Activated naive CD8-positive, alpha-beta T cell treated with anti-CD3 and anti-CD28 coated beads, Interleukin-2, amount 10 ng/mL, durations not matched to agents 7 days and 5 days (primary cell): ENCODE results near the gene ESYT2. TPM values are rescaled to one million over a fixed set of nuclear protein-coding genes. Genes with fewer than 3 reads are reported as not detected.

Experiments
- ATAC-seq: fragments of 150-1000 bp; cut with Tn5 transposase; one replicate; pipeline ENCODE4 v1.10.0; 2021; ENCODE audit warnings: low read depth, moderate library complexity
- POLR2A ChIA-PET: fragments of 350-600 bp; sonication (Branson Sonifier 250); formaldehyde crosslinking; loops from one replicate; lab custom pipeline; 2021; ENCODE audit warnings: antibody characterized with exemption; lab: Charles Lee
- DNase-seq: peaks from one replicate; pipeline ENCODE4 v3.0.0; 2021
- H3K27ac Mint-ChIP-seq: one replicate; pipeline ENCODE4 v1.8.0; 2022; ENCODE audit warnings: mild to moderate bottlenecking, mixed read lengths
- H3K27me3 Mint-ChIP-seq: one replicate; pipeline ENCODE4 v1.8.0; 2022; ENCODE audit warnings: mild to moderate bottlenecking, moderate library complexity, mixed read lengths
- H3K36me3 Mint-ChIP-seq: one replicate; pipeline ENCODE4 v1.8.0; 2021; ENCODE audit warnings: mild to moderate bottlenecking, mixed read lengths
- H3K4me1 Mint-ChIP-seq: one replicate; pipeline ENCODE4 v1.8.0; 2021; ENCODE audit warnings: mixed read lengths
- H3K4me3 Mint-ChIP-seq: one replicate; pipeline ENCODE4 v1.8.0; 2022; ENCODE audit warnings: mild to moderate bottlenecking, moderate library complexity, mixed read lengths
- H3K9me3 Mint-ChIP-seq: one replicate; pipeline ENCODE4 v1.8.0; 2021; ENCODE audit warnings: mixed read lengths
- total RNA-seq, 2 experiments: library from RNA; stranded (reverse); gene quantifications; one replicate each; pipeline ENCODE4 v1.2.3, GENCODE V29; 2021

The ESYT2 gene
- total RNA-seq, 2 experiments from 2014 or later: 93.9 to 94.2 TPM

GRCh38 chr7:158815083-158815799 lies 14.1 kb downstream of the ESYT2 start:
- H3K9me3 Mint-ChIP-seq: no peaks in the 10 kb centered on the region
- H3K27me3 Mint-ChIP-seq: no peaks in the 10 kb centered on the region
- peak overlapping the region; percentile 77 for H3K4me3 Mint-ChIP-seq
- DNase-seq (peak; percentile 39), ATAC-seq (peak; percentile 7)
- peaks cover 12% of the 10 kb centered on the region for H3K36me3 Mint-ChIP-seq
- POLR2A ChIA-PET: interaction anchor here (1.1 to 3.9 kb wide), 5 partner anchors 8 to 41 kb away, joined by 3 to 30 read pairs (median 4); partner anchors contain the start of genes DYNC2I1 and ESYT2
- peak overlapping the region; percentile 95 for H3K27ac Mint-ChIP-seq
- H3K4me1 Mint-ChIP-seq: peaks cover 84% of the 10 kb centered on the region

- H3K27ac Mint-ChIP-seq: peak overlapping the region; percentile 95
- H3K27me3 Mint-ChIP-seq: no peaks in the 10 kb centered on the region
- no peaks in the 10 kb centered on the region for H3K9me3 Mint-ChIP-seq
- peaks cover 18% of the 10 kb centered on the region for H3K36me3 Mint-ChIP-seq
- peak overlapping the region; percentile 77 for H3K4me3 Mint-ChIP-seq
- H3K4me1 Mint-ChIP-seq: peaks cover 87% of the 10 kb centered on the region
- DNase-seq (peak; percentile 61), ATAC-seq (peak; percentile 68)
- POLR2A ChIA-PET: interaction anchor here (0.7 to 3.9 kb wide), 6 partner anchors 9 to 41 kb away, joined by 3 to 30 read pairs (median 4); partner anchors contain the start of genes DYNC2I1 and ESYT2
These were observed 14.7 kb downstream of the ESYT2 start for GRCh38 chr7:158814637-158815036.

GRCh38 chr7:158812684-158813083 lies 16.6 kb downstream of the ESYT2 start:
- Mint-ChIP-seq H3K36me3 (peaks cover 32% of the 10 kb centered on the region), H3K27ac (peak overlapping the region; percentile 91), H3K4me3 (peak overlapping the region; percentile 74), H3K9me3 (no peaks in the 10 kb centered on the region), H3K4me1 (peaks cover 74% of the 10 kb centered on the region), H3K27me3 (no peaks in the 10 kb centered on the region)
- peak; percentile 48 for ATAC-seq
- peak; percentile 65 for DNase-seq
- POLR2A ChIA-PET: interaction anchor here (0.9 to 3.4 kb wide), 10 partner anchors 10 to 108 kb away, joined by 3 to 21 read pairs (median 6); partner anchors contain the start of genes DYNC2I1, ESYT2 and NCAPG2

GRCh38 chr7:158811894-158812293 lies 17.4 kb downstream of the ESYT2 start:
- H3K27me3 Mint-ChIP-seq: no peaks in the 10 kb centered on the region
- DNase-seq (no peak), ATAC-seq (no peak)
- peak overlapping the region; percentile 91 for H3K27ac Mint-ChIP-seq
- POLR2A ChIA-PET: interaction anchor here (0.7 to 3.4 kb wide), 7 partner anchors 12 to 107 kb away, joined by 3 to 21 read pairs (median 8); partner anchors contain the start of genes ESYT2 and NCAPG2
- no peaks in the 10 kb centered on the region for H3K9me3 Mint-ChIP-seq
- H3K4me3 Mint-ChIP-seq: peak overlapping the region; percentile 74
- H3K36me3 Mint-ChIP-seq: peaks cover 38% of the 10 kb centered on the region
- H3K4me1 Mint-ChIP-seq: peaks cover 69% of the 10 kb centered on the region

DNA sequence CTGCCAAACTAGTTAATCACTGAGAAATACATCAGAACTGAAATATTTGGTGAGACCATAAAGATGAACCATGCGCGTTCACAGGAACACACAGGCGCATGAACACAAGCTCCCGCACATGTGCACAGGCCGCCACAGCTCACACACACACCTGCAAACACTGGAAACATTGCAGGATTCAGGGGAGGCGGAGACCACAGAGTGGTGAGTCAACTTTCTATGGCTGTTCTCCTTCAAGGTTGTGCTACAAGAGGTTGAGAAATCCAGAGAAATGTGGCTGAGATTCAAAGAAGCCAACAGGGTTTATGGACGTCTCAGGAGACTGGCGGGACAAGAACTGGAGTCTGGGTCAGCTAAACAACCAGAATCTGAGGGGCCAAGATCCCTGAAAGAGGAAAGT lies 17.8 kb downstream of the ESYT2 start:
- ATAC-seq (peak; percentile 7), DNase-seq (no peak)
- Mint-ChIP-seq H3K9me3 (no peaks in the 10 kb centered on the region), H3K36me3 (peaks cover 40% of the 10 kb centered on the region), H3K4me3 (peak overlapping the region; percentile 74), H3K4me1 (peaks cover 65% of the 10 kb centered on the region), H3K27me3 (no peaks in the 10 kb centered on the region), H3K27ac (peak overlapping the region; percentile 91)
- POLR2A ChIA-PET: interaction anchor here (0.7 to 3.4 kb wide), 7 partner anchors 13 to 107 kb away, joined by 3 to 21 read pairs (median 8); partner anchors contain the start of genes ESYT2 and NCAPG2

GRCh38 chr7:158810846-158811245 lies 18.5 kb downstream of the ESYT2 start:
- ATAC-seq (no peak), DNase-seq (no peak)
- Mint-ChIP-seq H3K27me3 (no peaks in the 10 kb centered on the region), H3K36me3 (peaks cover 43% of the 10 kb centered on the region), H3K9me3 (no peaks in the 10 kb centered on the region), H3K4me3 (peak overlapping the region; percentile 4), H3K27ac (peak overlapping the region; percentile 50), H3K4me1 (peaks cover 59% of the 10 kb centered on the region)
- POLR2A ChIA-PET: interaction anchor here (0.7 to 3.4 kb wide), 4 partner anchors 17 to 61 kb away, joined by 3 to 21 read pairs (median 13); partner anchors contain the start of gene ESYT2

DNA sequence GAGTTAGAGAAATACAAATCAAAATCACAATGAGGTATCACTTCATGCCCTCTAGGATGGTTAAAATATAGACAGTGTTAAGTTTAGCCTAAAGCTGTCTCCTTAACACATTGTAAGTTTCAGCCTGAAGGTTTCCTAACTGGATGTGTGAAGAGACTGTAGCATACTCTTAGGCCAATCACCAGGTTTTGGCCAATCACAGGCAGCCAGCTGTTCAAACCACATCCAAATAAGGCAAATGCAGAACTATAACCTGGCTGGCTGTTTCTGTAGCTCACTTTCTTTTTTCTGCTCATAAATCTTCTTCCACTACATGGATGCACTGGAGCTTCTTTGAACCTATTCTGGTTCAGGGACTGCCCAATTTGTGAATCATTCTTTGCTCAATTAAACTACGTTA lies 19.7 kb downstream of the ESYT2 start:
- DNase-seq (no peak), ATAC-seq (no peak)
- peak overlapping the region; percentile 59 for H3K27ac Mint-ChIP-seq
- peaks cover 51% of the 10 kb centered on the region for H3K36me3 Mint-ChIP-seq
- POLR2A ChIA-PET: interaction anchor here (0.5 to 1.6 kb wide), 5 partner anchors 9 to 105 kb away, joined by 4 to 9 read pairs (median 4); partner anchors contain the start of genes ESYT2 and NCAPG2
- H3K4me3 Mint-ChIP-seq: no peak overlapping the region
- peaks cover 46% of the 10 kb centered on the region for H3K4me1 Mint-ChIP-seq
- no peaks in the 10 kb centered on the region for H3K27me3 Mint-ChIP-seq
- H3K9me3 Mint-ChIP-seq: peaks cover 1% of the 10 kb centered on the region

DNA sequence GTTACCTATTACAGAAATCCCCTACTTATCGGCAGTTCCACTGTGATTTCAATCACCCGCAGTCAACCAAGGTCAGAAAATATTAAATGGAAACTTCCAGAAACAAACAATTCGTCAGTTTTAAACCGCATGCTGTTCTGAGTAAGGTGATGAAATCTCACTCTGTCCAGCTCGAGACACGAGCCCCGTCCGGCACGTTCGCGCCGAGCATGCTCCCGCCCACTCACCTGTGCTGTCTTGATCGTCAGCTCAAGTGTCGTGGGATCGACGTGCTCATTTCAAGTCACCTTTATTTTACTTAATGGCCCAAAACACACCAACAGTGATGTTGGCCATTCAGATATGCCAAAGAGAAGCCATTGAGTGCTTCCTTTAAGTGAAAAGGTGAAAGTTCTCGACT lies 21.2 kb downstream of the ESYT2 start:
- Mint-ChIP-seq H3K27me3 (no peaks in the 10 kb centered on the region), H3K27ac (no peak overlapping the region), H3K9me3 (peaks cover 4% of the 10 kb centered on the region), H3K36me3 (peaks cover 56% of the 10 kb centered on the region), H3K4me3 (no peak overlapping the region), H3K4me1 (peaks cover 41% of the 10 kb centered on the region)
- POLR2A ChIA-PET: no interaction called here
- ATAC-seq (no peak), DNase-seq (no peak)

DNA sequence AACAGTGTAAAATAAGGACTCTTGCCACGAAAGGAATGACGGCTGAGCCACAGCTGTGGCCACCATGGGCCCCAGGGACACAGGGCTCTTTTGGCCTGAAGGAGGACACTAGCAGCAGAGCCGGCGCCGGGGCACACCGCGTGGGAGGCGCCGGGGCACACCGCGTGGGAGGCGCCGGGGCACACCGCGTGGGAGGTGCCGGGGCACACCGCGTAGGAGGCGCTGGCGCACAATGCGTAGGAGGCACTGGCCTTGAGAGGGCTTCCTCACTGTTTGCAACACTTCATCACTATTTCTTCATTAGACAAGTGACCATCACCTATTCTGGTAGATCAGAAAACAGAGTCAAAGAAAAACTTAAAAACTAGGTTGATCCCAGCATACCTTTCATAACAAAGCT lies 23.4 kb downstream of the ESYT2 start:
- Mint-ChIP-seq H3K4me3 (no peak overlapping the region), H3K27me3 (no peaks in the 10 kb centered on the region), H3K27ac (no peak overlapping the region), H3K4me1 (peaks cover 27% of the 10 kb centered on the region), H3K36me3 (peaks cover 60% of the 10 kb centered on the region), H3K9me3 (peaks cover 4% of the 10 kb centered on the region)
- DNase-seq (no peak), ATAC-seq (no peak)
- POLR2A ChIA-PET: interaction anchor here (0.5 kb wide), 1 partner anchor 83 kb away, joined by 3 read pairs; no protein-coding TSS in a partner anchor

DNA sequence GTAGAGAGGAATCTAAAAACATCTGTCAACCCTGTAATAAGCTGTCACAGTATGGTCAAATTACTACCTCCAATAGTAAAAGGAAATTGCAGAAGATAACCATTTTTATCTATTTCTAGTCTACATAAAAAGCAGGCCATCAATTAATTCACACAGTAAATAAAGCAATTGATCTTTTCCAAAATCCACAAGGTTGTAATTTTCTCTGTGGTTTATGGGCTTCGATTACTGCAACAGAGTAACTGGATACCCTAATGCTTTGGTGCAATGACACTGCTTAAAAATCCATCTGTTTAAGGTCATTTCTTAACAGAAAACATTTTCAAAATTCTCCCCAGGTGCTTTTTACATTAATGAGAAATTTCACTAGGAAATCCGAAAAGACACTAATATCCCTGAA lies 23.9 kb downstream of the ESYT2 start:
- POLR2A ChIA-PET: no interaction called here
- no peak for DNase-seq
- ATAC-seq: no peak
- H3K9me3 Mint-ChIP-seq: peaks cover 4% of the 10 kb centered on the region
- H3K36me3 Mint-ChIP-seq: peaks cover 57% of the 10 kb centered on the region
- no peaks in the 10 kb centered on the region for H3K27me3 Mint-ChIP-seq
- no peak overlapping the region for H3K27ac Mint-ChIP-seq
- H3K4me1 Mint-ChIP-seq: peaks cover 22% of the 10 kb centered on the region
- H3K4me3 Mint-ChIP-seq: no peak overlapping the region

- DNase-seq (no peak), ATAC-seq (no peak)
- Mint-ChIP-seq H3K27ac (peak overlapping the region; percentile 30), H3K36me3 (peaks cover 47% of the 10 kb centered on the region), H3K9me3 (peaks cover 4% of the 10 kb centered on the region), H3K4me1 (peaks cover 12% of the 10 kb centered on the region), H3K4me3 (no peak overlapping the region), H3K27me3 (no peaks in the 10 kb centered on the region)
- POLR2A ChIA-PET: no interaction called here
These were observed 25.0 kb downstream of the ESYT2 start for GRCh38 chr7:158804335-158804734.

DNA sequence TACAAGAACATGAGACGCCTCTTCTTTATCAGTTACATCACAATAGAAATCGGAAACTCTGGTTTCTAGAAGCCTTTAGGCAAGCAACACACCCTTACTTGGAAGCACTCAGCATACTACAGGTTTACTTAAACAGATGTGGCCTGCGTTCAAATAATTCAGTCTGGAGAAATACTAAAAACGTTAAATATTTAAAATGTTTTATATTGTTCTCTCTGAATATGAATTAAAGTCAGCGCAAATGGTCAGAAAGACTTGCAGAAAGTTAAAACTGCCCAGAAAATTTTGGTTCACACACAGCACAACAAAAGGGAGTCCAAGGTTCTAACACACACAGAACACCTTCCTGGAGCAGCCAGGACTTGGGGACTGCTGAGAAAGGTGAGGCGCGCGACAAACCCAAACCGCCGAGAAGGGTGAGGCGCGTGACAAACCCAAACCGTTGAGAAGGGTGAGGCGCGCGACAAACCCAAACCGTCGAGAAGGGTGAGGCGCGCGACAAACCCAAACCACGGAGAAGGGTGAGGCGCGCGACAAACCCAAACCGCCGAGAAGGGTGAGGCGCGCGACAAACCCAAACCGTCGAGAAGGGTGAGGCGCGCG lies 25.8 kb downstream of the ESYT2 start:
- H3K9me3 Mint-ChIP-seq: peaks cover 4% of the 10 kb centered on the region
- no peaks in the 10 kb centered on the region for H3K27me3 Mint-ChIP-seq
- H3K27ac Mint-ChIP-seq: no peak overlapping the region
- peaks cover 44% of the 10 kb centered on the region for H3K36me3 Mint-ChIP-seq
- POLR2A ChIA-PET: no interaction called here
- ATAC-seq (no peak), DNase-seq (no peak)
- no peak overlapping the region for H3K4me3 Mint-ChIP-seq
- peaks cover 12% of the 10 kb centered on the region for H3K4me1 Mint-ChIP-seq
